ENCODE measurements around the gene SLC9A9.

DNA sequence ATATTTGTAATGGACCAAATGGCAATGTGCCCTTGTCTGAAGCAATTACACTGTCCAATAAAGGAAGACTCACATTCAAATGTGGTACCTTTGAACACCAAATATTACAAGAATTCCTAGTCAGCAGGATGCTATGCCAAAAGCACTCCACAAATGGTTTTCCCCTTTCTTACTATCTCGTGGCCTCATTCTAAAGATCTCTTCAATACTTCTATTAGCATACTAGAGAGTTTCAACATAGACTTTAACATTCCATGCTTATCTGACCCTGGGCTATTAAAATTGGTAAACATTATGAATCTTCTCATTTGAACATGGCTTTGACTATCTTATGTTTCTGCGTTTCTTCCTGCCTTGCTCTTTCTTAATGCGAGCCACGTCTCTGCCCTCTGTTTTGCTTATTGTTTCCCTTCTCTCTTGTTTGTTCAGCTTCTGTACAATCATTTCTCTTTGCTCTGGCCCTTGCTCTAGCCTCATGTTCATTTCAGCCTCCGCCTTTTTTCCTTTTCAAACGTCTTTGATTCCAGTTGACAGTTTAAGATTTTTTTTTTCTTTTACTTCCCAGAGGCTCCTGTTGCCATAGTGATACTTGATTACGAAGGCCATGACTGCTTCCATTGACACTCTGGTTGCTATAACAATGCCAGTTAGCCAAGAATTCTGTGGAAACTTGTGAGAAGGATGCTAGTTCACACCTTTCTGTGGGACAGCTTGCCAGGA lies 49.5 kb upstream of the SLC9A9 start:
- TF ChIP-seq, protein P1, sequence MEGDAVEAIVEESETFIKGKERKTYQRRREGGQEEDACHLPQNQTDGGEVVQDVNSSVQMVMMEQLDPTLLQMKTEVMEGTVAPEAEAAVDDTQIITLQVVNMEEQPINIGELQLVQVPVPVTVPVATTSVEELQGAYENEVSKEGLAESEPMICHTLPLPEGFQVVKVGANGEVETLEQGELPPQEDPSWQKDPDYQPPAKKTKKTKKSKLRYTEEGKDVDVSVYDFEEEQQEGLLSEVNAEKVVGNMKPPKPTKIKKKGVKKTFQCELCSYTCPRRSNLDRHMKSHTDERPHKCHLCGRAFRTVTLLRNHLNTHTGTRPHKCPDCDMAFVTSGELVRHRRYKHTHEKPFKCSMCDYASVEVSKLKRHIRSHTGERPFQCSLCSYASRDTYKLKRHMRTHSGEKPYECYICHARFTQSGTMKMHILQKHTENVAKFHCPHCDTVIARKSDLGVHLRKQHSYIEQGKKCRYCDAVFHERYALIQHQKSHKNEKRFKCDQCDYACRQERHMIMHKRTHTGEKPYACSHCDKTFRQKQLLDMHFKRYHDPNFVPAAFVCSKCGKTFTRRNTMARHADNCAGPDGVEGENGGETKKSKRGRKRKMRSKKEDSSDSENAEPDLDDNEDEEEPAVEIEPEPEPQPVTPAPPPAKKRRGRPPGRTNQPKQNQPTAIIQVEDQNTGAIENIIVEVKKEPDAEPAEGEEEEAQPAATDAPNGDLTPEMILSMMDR (conservative IDR thresholded peaks at IDR 0.05 in 1 of 2, IDR thresholded peaks at IDR 0.05 in 1 of 2; ENCODE audit: low read depth in 1 of 2, low read length in 2 of 2) = no peak
- TF ChIP-seq EZH2 (IDR thresholded peaks at IDR 0.05; ENCODE audit: low read length, missing control alignments) = no peak

Data from fibroblast of lung (primary cell).